K562 (cell line): Measurements from ENCODE around the gene KHDC1L.

Source experiments
- EP300 ChIP-seq: IDR thresholded peaks from 2 replicates; pipeline ENCODE4 v1.6.1; 2012; ENCODE audit warnings: low read length, improper control_type of control experiment
- EP400 ChIP-seq: fragments of 450-650 bp; IDR thresholded peaks from 2 replicates; pipeline ENCODE4 v1.6.1; 2017; ENCODE audit warnings: antibody characterized with exemption, mild to moderate bottlenecking, moderate library complexity
- GATA2 ChIP-seq: sonication (generic); formaldehyde crosslinking; IDR thresholded peaks from 2 replicates; pipeline ENCODE4 v1.4.0; 2020; ENCODE audit warnings: mild to moderate bottlenecking, missing genetic modification reagents
- JUN ChIP-seq, 2 experiments: sonication (generic) in 1 of 2; formaldehyde crosslinking in 1 of 2; IDR thresholded peaks; 2 replicates each; pipeline versions ENCODE4 v1.6.1 to v1.8.0; 2012 to 2022; ENCODE audit warnings: borderline replicate concordance in 2 of 2, mild to moderate bottlenecking in 2 of 2, improper control_type of control experiment in 1 of 2, low read depth in 1 of 2, low read length in 1 of 2, missing genetic modification reagents in 1 of 2
- MYC ChIP-seq, 2 experiments: fragments of 250-450 bp in 1 of 2; sonication (Bioruptor Pico) in 1 of 2; IDR thresholded peaks; 2 replicates each; pipeline versions ENCODE4 v1.5.1 to v1.6.1; 2012 to 2021; ENCODE audit warnings: low read depth in 2 of 2, borderline replicate concordance in 1 of 2, improper control_type of control experiment in 1 of 2, low read length in 1 of 2, mild to moderate bottlenecking in 1 of 2, moderate library complexity in 1 of 2
- POLR2AphosphoS5 ChIP-seq: IDR thresholded peaks from 2 replicates; pipeline ENCODE4 v1.6.1; 2011; ENCODE audit warnings: mild to moderate bottlenecking, low read depth, low read length, moderate library complexity; ENCODE audit not compliant: control insufficient read depth, insufficient read depth
- TEAD4 ChIP-seq, 2 experiments: sonication (generic) in 1 of 2; formaldehyde crosslinking in 1 of 2; IDR thresholded peaks; 2 replicates each; pipeline versions ENCODE4 v1.6.1 to v1.8.0; 2012 to 2022; ENCODE audit warnings: borderline replicate concordance in 1 of 2, inconsistent platforms in 1 of 2, low read length in 1 of 2, mild to moderate bottlenecking in 1 of 2, missing genetic modification reagents in 1 of 2
- ZBTB1 ChIP-seq: sonication (generic); formaldehyde crosslinking; IDR thresholded peaks from 2 replicates; pipeline ENCODE4 v1.8.1; 2023; ENCODE audit warnings: missing genetic modification reagents, low read depth, mild to moderate bottlenecking, borderline replicate concordance
- ZBTB8A ChIP-seq: fragments of 450-650 bp; IDR thresholded peaks from 2 replicates; pipeline ENCODE4 v1.6.1; 2018; ENCODE audit warnings: mild to moderate bottlenecking, moderate library complexity; ENCODE audit not compliant: partially characterized antibody
- ZNF384 ChIP-seq: IDR thresholded peaks from 2 replicates; pipeline ENCODE4 v1.6.1; 2012; ENCODE audit warnings: low read depth, low read length, improper control_type of control experiment
- ZNF764 ChIP-seq: fragments of 250-450 bp; sonication (Bioruptor Pico); IDR thresholded peaks from 2 replicates; pipeline ENCODE4 v1.4.0; 2020; ENCODE audit warnings: low read depth, mild to moderate bottlenecking, moderate library complexity
- TF ChIP-seq, protein P1 (sequence below), 3 experiments: IDR thresholded peaks in 2 of 3; conservative IDR thresholded peaks in 1 of 3; 2 replicates each; pipeline ENCODE4 v1.5.1; 2011 to 2012; ENCODE audit warnings: low read length in 3 of 3, mild to moderate bottlenecking in 3 of 3, control low read depth in 2 of 3, improper control_type of control experiment in 1 of 3, inconsistent platforms in 1 of 3, low read depth in 1 of 3, mixed read lengths in 1 of 3, moderate library complexity in 1 of 3; ENCODE audit not compliant: insufficient read depth in 2 of 3
- TF ChIP-seq, protein P2 (sequence below), 2 experiments: fragments of 450-650 bp; formaldehyde crosslinking in 1 of 2; IDR thresholded peaks; 2 replicates each; pipeline versions ENCODE4 v1.4.0 to v1.6.1; 2014 to 2020; ENCODE audit warnings: mild to moderate bottlenecking in 2 of 2, borderline replicate concordance in 1 of 2, low read depth in 1 of 2
- TF ChIP-seq, protein P3 (sequence below): fragments of 250-450 bp; sonication (Bioruptor Pico); IDR thresholded peaks from 2 replicates; pipeline ENCODE4 v1.8.0; 2022; ENCODE audit warnings: moderate library complexity, mild to moderate bottlenecking, inconsistent platforms

DNA sequence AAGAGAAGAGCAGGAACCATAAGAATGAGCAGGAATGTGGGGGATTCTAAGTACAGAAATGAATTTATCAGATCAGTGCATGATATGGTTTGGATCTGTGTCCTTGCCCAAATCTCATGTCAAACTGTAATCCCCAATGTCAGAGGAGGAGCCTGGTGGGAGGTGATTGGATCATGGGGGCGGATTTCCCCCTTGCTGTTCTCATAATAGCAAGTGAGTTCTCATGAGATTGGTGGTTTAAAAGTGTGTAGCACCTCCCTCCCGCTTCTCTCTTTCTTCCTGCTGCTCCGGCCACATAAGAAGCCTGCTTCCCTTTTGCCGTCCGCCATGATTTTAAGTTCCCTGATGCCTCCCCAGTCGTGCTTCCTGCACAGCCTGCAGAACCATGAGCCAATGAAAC, 49.2 kb downstream of the KHDC1L start:
- TF ChIP-seq POLR2AphosphoS5 (no peak), MYC (IDR thresholded peaks at IDR 0.05; ENCODE audit: low read depth, low read length) (no peak), MYC (CRISPR knock-in tag; IDR thresholded peaks at IDR 0.05; ENCODE audit: borderline replicate concordance, low read depth) (no peak), GATA2 (CRISPR knock-in tag) (no peak), EP300 (no peak), TEAD4 (IDR thresholded peaks at IDR 0.05; ENCODE audit: low read length) (no peak), TEAD4 (CRISPR knock-in tag; IDR thresholded peaks at IDR 0.05; ENCODE audit: borderline replicate concordance) (no peak), ZNF764 (CRISPR knock-in tag) (no peak), ZNF384 (no peak), ZBTB1 (CRISPR knock-in tag) (no peak), EP400 (no peak), JUN (IDR thresholded peaks at IDR 0.05; ENCODE audit: borderline replicate concordance, low read depth, low read length) (no peak), JUN (CRISPR knock-in tag; IDR thresholded peaks at IDR 0.05; ENCODE audit: borderline replicate concordance) (no peak), ZBTB8A (no peak)
- TF ChIP-seq, protein P1, sequence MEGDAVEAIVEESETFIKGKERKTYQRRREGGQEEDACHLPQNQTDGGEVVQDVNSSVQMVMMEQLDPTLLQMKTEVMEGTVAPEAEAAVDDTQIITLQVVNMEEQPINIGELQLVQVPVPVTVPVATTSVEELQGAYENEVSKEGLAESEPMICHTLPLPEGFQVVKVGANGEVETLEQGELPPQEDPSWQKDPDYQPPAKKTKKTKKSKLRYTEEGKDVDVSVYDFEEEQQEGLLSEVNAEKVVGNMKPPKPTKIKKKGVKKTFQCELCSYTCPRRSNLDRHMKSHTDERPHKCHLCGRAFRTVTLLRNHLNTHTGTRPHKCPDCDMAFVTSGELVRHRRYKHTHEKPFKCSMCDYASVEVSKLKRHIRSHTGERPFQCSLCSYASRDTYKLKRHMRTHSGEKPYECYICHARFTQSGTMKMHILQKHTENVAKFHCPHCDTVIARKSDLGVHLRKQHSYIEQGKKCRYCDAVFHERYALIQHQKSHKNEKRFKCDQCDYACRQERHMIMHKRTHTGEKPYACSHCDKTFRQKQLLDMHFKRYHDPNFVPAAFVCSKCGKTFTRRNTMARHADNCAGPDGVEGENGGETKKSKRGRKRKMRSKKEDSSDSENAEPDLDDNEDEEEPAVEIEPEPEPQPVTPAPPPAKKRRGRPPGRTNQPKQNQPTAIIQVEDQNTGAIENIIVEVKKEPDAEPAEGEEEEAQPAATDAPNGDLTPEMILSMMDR (IDR thresholded peaks at IDR 0.05 in 2 of 3, conservative IDR thresholded peaks at IDR 0.05 in 1 of 3; ENCODE audit: insufficient read depth in 2 of 3, low read depth in 1 of 3, low read length in 3 of 3): no peak
- TF ChIP-seq, protein P2, sequence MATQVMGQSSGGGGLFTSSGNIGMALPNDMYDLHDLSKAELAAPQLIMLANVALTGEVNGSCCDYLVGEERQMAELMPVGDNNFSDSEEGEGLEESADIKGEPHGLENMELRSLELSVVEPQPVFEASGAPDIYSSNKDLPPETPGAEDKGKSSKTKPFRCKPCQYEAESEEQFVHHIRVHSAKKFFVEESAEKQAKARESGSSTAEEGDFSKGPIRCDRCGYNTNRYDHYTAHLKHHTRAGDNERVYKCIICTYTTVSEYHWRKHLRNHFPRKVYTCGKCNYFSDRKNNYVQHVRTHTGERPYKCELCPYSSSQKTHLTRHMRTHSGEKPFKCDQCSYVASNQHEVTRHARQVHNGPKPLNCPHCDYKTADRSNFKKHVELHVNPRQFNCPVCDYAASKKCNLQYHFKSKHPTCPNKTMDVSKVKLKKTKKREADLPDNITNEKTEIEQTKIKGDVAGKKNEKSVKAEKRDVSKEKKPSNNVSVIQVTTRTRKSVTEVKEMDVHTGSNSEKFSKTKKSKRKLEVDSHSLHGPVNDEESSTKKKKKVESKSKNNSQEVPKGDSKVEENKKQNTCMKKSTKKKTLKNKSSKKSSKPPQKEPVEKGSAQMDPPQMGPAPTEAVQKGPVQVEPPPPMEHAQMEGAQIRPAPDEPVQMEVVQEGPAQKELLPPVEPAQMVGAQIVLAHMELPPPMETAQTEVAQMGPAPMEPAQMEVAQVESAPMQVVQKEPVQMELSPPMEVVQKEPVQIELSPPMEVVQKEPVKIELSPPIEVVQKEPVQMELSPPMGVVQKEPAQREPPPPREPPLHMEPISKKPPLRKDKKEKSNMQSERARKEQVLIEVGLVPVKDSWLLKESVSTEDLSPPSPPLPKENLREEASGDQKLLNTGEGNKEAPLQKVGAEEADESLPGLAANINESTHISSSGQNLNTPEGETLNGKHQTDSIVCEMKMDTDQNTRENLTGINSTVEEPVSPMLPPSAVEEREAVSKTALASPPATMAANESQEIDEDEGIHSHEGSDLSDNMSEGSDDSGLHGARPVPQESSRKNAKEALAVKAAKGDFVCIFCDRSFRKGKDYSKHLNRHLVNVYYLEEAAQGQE (IDR thresholded peaks at IDR 0.05; ENCODE audit: borderline replicate concordance): no peak
- TF ChIP-seq, protein P2 (CRISPR knock-in tag; IDR thresholded peaks at IDR 0.05; ENCODE audit: low read depth): no peak
- TF ChIP-seq, protein P3, sequence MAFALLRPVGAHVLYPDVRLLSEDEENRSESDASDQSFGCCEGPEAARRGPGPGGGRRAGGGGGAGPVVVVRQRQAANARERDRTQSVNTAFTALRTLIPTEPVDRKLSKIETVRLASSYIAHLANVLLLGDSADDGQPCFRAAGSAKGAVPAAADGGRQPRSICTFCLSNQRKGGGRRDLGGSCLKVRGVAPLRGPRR (CRISPR knock-in tag): no peak
